HG03175 (cell line): ENCODE data around the gene SFXN3.

Experiments used
- ATAC-seq: cut with Tn5 transposase; IDR thresholded peaks from one replicate; pipeline ENCODE4 v1.9.1; 2021; ENCODE audit warnings: mild to moderate bottlenecking, moderate library complexity; ENCODE audit not compliant: unreplicated experiment

Gene SFXN3

GRCh38 chr10:101014966-101015581 lies 16.0 kb upstream of the SFXN3 start:
- ATAC-seq: no peak

DNA sequence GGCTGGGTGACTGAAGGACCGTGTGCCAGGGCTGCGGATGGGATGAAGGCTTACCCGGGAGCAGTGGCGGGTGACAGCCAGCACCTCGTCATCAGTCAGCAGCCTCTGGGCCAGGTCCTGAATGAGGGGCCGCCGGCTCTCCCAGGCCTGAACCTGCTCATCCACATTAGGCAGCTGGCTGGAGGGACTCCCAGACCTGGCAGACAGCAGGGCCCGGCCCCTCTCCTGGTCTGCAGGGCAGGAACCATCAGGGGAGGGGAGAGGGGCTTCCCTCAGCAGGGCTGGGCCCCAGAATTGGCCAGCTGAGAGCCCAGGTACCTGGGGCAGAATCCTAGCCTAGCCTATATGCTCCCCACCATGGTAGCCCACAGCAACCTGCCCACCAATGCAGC lies 15.5 kb upstream of the SFXN3 start:
- no peak for ATAC-seq

GRCh38 chr10:101016814-101017213 lies 14.2 kb upstream of the SFXN3 start:
- no peak for ATAC-seq

GRCh38 chr10:101018118-101018599 lies 12.9 kb upstream of the SFXN3 start:
- no peak for ATAC-seq

- no peak for ATAC-seq
Measured at GRCh38 chr10:101018600-101019439, 12.2 kb upstream of the SFXN3 start.

DNA sequence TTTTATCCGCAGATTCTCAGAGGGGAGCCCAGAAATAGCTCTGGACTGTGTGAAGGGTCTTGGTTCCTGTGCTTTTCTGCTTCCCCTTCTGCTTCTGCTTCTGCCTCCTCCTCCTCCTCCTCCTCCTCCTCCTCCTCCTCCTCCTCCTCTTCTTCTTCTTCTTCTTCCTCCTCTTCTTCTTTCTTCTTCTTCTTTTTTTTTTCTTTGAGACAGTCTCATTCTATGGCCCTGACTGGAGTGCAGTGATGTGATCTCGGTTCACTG lies 11.7 kb upstream of the SFXN3 start:
- no peak for ATAC-seq

GRCh38 chr10:101020427-101021075 lies 10.5 kb upstream of the SFXN3 start:
- ATAC-seq: no peak

- no peak for ATAC-seq
Measured at GRCh38 chr10:101021239-101021638, 9.8 kb upstream of the SFXN3 start.

- ATAC-seq: no peak
Measured at GRCh38 chr10:101021692-101022251, 9.3 kb upstream of the SFXN3 start.

GRCh38 chr10:101022967-101023705 lies 7.9 kb upstream of the SFXN3 start:
- ATAC-seq: no peak

DNA sequence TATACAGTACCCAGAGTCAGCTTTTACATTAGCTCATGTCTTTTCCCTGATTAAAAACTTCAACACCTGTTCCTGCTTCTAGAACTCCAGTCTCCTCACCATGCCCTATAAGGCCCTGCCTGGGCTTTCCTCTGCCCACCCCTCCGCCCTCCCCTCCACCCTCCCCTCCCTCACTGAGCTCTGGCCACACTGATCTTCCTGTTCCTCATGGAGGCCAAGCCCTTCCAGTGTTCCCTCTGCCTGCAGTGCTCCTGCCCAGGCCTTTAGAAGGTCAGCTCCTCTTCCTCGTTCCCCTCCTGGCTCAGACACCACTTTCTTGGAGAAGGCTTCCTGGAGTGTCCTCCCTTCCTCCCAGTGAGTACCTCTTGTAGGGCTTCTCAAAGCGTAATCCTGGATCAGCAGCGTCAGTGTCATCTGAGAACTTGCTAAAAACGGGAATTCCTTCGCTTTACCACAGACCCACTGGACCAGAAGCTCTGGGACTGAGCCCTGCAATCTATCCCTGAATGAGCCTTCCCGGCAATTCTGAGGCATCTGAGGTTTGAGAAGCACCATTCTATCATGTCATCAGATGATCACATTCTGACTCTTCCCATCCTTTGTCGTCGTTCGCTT lies 3.8 kb upstream of the SFXN3 start:
- ATAC-seq: no peak

GRCh38 chr10:101028446-101029337 lies 2.3 kb upstream of the SFXN3 start:
- no peak for ATAC-seq

- ATAC-seq: no peak
Measured at GRCh38 chr10:101029520-101030295, 1.3 kb upstream of the SFXN3 start.

- no peak for ATAC-seq
Measured at GRCh38 chr10:101030496-101031127, 422 bp upstream of the SFXN3 start.

DNA sequence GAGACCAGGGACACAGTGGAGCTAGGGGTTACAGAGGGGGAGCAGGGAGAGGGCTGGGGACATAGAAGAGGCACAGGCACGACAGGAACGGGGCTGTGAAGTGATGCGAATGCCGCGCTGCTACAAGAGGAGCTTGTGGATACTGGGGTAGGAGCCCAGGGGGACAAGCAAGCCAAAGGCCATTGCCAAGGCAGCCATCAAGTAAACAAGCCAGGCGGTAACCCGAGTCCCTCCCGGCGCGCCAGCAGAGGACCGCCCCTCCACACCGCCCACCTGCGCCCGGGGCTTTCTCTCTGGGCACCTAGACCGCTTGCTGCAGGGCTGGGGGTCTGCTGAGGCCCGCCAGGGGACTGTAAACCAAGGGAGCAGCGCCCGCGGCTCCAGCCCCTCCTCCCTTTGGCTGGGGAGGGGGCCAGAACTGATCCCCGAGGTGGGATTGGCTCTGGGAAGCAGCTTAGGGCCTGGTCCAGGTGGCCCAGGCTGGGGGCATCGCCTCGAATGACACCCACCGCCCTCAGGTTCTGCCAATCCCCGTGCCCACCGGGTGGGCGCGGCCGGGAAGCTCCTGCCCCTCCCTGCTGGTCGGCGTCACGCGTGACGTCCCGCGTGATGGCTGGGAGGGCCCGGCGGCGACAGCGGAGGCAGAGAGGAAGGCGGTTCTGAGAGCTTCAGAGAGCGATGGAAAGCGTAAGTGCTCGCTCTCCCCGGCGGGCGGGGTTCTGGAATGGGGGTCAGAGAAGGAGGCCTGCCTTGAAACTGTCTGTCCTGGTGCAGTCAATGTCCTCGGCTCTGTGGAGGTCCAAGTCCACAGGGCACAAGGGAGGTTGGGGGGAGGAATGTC lies 982 bp downstream of the SFXN3 start:
- ATAC-seq: peak; percentile 28

GRCh38 chr10:101032637-101033224 lies 1.7 kb downstream of the SFXN3 start:
- ATAC-seq: no peak

DNA sequence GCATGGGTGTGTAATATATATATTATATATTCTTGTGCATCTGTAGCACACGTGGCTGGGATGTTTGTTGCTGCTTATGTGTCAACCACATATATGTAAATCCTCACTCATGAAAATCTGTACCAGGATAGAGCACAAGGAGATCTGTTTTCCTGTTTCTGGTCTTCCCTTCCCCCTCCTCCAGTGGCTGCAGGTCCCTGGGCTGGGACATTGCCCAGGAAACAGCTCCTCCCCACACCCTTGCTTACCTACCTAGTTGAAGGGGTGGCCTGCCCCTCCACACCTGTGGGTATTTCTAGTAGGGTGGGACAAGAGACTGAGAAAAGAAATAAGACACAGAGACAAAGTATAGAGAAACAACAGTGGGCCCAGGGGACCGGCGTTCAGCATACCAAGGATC lies 2.2 kb downstream of the SFXN3 start:
- no peak for ATAC-seq
